ENCODE results near the gene NID1.
"Not testable (repeated sequence)": the region's sequence is repeated elsewhere in the genome, so short reads cannot be mapped to it uniquely, and the experiment has no call there.

Gene NID1

DNA sequence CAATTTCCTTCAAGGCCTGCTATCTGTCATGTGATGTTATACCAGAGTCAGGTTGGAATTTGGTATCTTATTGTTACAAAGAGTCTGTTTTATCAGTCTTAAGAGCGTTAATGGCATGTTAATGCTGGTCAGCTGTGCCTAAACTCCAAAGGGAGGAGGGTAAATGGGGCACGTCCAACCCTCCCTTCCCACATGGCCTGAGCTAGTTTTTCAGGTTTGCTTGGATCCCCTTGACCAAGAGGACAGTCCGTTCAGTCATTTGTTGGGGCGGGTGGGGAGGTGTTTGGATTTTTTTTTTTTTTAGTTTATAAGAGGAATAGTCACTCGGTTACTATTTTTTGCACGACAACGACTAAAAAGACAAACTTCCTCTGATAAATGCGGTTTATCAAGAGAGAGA, 134.3 kb downstream of the NID1 start:
- no peak for DNase-seq (ENCODE audit: low read depth)
- H3K4me3 ChIP-seq (ENCODE audit: low read depth, low read length) = no peak overlapping the region

DNA sequence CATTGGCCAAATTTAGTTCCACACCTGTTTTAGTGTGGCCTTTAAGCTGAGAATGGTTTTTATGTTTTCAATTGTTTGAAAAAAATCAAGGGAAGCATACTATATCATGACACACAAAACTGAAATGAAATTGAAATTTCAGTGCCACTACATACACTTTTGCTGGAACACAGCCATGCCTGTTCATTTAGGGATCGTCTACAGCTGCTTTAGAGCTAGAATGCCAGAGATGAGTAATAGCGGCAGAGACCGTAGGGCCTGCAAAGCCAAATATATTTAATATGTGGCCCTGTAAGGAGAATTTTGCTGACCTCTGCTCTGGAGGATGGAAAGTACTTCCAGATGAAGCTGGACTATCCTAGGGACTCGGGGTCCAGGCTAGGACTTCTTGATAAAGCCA, 135.7 kb downstream of the NID1 start:
- no peak for DNase-seq (ENCODE audit: low read depth)

DNA sequence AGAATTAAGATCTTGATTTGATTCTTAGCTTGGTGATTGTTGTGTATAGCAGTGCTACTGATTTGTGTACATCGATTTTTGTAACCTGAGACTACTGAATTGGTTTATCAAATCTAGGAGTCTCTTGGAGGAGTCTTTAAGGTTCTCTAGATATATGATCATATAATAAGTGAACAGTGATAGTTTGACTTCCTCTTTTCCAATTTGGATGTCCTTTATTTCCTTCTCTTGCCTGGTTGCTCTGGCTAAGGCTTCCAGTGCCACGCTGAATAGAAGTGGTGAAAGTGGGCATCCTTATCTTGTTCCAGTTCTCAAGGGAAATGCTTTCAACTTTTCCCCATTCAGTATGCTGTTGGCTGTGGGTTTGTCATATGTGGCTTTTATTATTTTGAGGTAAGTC, 136.7 kb downstream of the NID1 start:
- H3K4me3 ChIP-seq (ENCODE audit: low read depth, low read length) = no peak overlapping the region
- DNase-seq (ENCODE audit: low read depth) = no peak

More for the DNA sequence above, 135.7 kb downstream of the NID1 start:
- no peak overlapping the region for H3K4me3 ChIP-seq (ENCODE audit: low read depth, low read length)

DNA sequence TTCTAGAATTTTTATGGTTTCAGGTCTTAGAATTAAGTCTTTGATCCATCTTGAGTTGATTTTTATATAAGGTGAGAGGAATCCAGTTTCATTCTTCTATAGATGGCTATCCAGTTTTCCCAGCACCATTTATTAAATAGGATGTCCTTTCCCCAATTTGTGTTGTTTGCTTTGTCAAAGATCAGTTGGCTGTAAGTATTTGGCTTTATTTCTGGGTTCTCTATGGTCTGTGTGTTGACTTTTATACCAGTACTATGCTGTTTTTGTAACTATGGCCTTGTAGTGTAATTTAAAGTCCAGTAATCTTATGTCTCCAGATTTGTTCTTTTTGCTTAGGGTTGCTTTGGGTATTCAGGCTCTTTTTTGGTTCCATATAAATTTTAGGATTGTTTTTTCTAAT, 137.3 kb downstream of the NID1 start:
- not testable (repeated sequence) for H3K4me3 ChIP-seq (ENCODE audit: low read depth, low read length); DNase-seq (ENCODE audit: low read depth)
